ENCODE measurements around the gene UGT1A6.

DNA sequence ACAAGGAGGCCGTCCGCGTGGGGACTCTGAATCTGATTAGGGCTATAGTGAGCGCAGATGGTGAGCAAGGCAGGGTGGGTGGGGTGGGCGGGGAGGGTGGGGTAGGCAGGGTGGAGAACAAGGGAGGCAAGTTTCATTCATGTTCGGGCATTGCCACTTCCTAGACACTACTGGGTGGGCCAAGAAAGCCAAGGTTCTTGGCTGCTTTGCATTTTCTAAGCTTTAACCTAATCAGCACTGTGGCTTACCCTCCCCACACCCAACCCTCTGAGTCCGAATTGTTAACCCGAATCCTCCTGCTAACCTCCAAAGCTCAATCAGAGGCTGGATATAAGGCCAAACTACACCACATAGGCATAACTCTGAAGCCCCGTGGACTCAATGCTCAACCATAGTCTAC is 103.6 kb downstream of the UGT1A6 start:
- TF ChIP-seq, protein P1, sequence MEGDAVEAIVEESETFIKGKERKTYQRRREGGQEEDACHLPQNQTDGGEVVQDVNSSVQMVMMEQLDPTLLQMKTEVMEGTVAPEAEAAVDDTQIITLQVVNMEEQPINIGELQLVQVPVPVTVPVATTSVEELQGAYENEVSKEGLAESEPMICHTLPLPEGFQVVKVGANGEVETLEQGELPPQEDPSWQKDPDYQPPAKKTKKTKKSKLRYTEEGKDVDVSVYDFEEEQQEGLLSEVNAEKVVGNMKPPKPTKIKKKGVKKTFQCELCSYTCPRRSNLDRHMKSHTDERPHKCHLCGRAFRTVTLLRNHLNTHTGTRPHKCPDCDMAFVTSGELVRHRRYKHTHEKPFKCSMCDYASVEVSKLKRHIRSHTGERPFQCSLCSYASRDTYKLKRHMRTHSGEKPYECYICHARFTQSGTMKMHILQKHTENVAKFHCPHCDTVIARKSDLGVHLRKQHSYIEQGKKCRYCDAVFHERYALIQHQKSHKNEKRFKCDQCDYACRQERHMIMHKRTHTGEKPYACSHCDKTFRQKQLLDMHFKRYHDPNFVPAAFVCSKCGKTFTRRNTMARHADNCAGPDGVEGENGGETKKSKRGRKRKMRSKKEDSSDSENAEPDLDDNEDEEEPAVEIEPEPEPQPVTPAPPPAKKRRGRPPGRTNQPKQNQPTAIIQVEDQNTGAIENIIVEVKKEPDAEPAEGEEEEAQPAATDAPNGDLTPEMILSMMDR (IDR thresholded peaks at IDR 0.05; ENCODE audit: low read length) = no peak
- TF ChIP-seq EZH2 (IDR thresholded peaks at IDR 0.05; ENCODE audit: borderline replicate concordance, low read length) = no peak
